ENCODE data around the gene SCAMP1.
A peak's percentile ranks its signal among the peaks of the same experiment; 100 is the strongest.

Gene SCAMP1

GRCh38 chr5:78509145-78509865, 148.9 kb downstream of the SCAMP1 start:
- Histone ChIP-seq H3K4me3 (ENCODE audit: low read depth, low read length) (no peak overlapping the region), H3K18ac (ENCODE audit: low read length) (no peak overlapping the region), H4K8ac (ENCODE audit: low read depth, low read length) (no peak overlapping the region), H3K79me1 (ENCODE audit: low read length) (peaks cover 6% of the 10 kb centered on the region), H3K9ac (ENCODE audit: low read length) (no peak overlapping the region), H3K23ac (ENCODE audit: low read length) (no peak overlapping the region), H2AFZ (ENCODE audit: insufficient read depth, low read length, poor library complexity) (no peak overlapping the region), H4K91ac (ENCODE audit: low read depth, low read length) (no peak overlapping the region), H3K4ac (ENCODE audit: low read depth, low read length) (peak overlapping the region; percentile 34), H2BK12ac (ENCODE audit: low read length) (no peak overlapping the region), H3K4me2 (ENCODE audit: low read length) (no peak overlapping the region), H3K27me3 (ENCODE audit: insufficient read depth, low read length) (no peaks in the 10 kb centered on the region), H3K27ac (ENCODE audit: low read depth, low read length) (peak overlapping the region; percentile 22), H4K12ac (ENCODE audit: low read depth, low read length) (no peak overlapping the region), H3K14ac (ENCODE audit: low read length) (no peak overlapping the region), H2BK5ac (ENCODE audit: low read depth, low read length, poor library complexity) (no peak overlapping the region), H2AK5ac (ENCODE audit: low read length) (no peak overlapping the region), H3K9me3 (ENCODE audit: insufficient read depth, low read depth, low read length) (no peaks in the 10 kb centered on the region), H3K4me1 (ENCODE audit: control insufficient read depth in 1 of 2, insufficient read depth in 2 of 2, low read length in 2 of 2) (peaks cover 33 to 43% of the 10 kb centered on the region in 2 experiments), H3K36me3 (ENCODE audit: control insufficient read depth in 1 of 2, insufficient read depth in 2 of 2, low read length in 2 of 2) (peaks cover 6 to 7% of the 10 kb centered on the region in 2 experiments), H3K79me2 (ENCODE audit: control insufficient read depth, insufficient read depth, low read length, poor library complexity) (peaks cover 2% of the 10 kb centered on the region), H2BK120ac (ENCODE audit: insufficient read depth, low read length, poor library complexity) (peak overlapping the region; percentile 5)
- WGBS (ENCODE audit: extremely low coverage, insufficient coverage, insufficient read length), result no CpG with 5 or more reads among the region's 18 CpGs
- no peak for DNase-seq

- peak; percentile 69 to 80 for DNase-seq
- WGBS (ENCODE audit: extremely low coverage, insufficient coverage, insufficient read length), result no CpG with 5 or more reads among the region's 61 CpGs
- peak overlapping the region; percentile 49 for H3K4me2 ChIP-seq (ENCODE audit: low read length)
- peaks cover 28 to 35% of the 10 kb centered on the region in 2 experiments for H3K4me1 ChIP-seq (ENCODE audit: control insufficient read depth in 1 of 2, insufficient read depth in 2 of 2, low read length in 2 of 2)
- no peak overlapping the region for H3K4me3 ChIP-seq (ENCODE audit: low read depth, low read length)
- no peak overlapping the region for H4K12ac ChIP-seq (ENCODE audit: low read depth, low read length)
- H3K79me1 ChIP-seq (ENCODE audit: low read length), result peaks cover 3% of the 10 kb centered on the region
- H2AFZ ChIP-seq (ENCODE audit: insufficient read depth, low read length, poor library complexity), result no peak overlapping the region
- no peaks in the 10 kb centered on the region for H3K9me3 ChIP-seq (ENCODE audit: insufficient read depth, low read depth, low read length)
- peak overlapping the region; percentile 29 for H3K18ac ChIP-seq (ENCODE audit: low read length)
- H4K8ac ChIP-seq (ENCODE audit: low read depth, low read length), result no peak overlapping the region
- H3K4ac ChIP-seq (ENCODE audit: low read depth, low read length), result no peak overlapping the region
- H2AK5ac ChIP-seq (ENCODE audit: low read length), result no peak overlapping the region
- no peaks in the 10 kb centered on the region for H3K27me3 ChIP-seq (ENCODE audit: insufficient read depth, low read length)
- H3K9ac ChIP-seq (ENCODE audit: low read length), result no peak overlapping the region
- peaks cover 6 to 7% of the 10 kb centered on the region in 2 experiments for H3K36me3 ChIP-seq (ENCODE audit: control insufficient read depth in 1 of 2, insufficient read depth in 2 of 2, low read length in 2 of 2)
- H3K14ac ChIP-seq (ENCODE audit: low read length), result no peak overlapping the region
- H4K91ac ChIP-seq (ENCODE audit: low read depth, low read length), result no peak overlapping the region
- no peak overlapping the region for H3K23ac ChIP-seq (ENCODE audit: low read length)
- peak overlapping the region; percentile 5 for H2BK120ac ChIP-seq (ENCODE audit: insufficient read depth, low read length, poor library complexity)
- H2BK5ac ChIP-seq (ENCODE audit: low read depth, low read length, poor library complexity), result no peak overlapping the region
- no peak overlapping the region for H2BK12ac ChIP-seq (ENCODE audit: low read length)
- peaks cover 2% of the 10 kb centered on the region for H3K79me2 ChIP-seq (ENCODE audit: control insufficient read depth, insufficient read depth, low read length, poor library complexity)
- no peak overlapping the region for H3K27ac ChIP-seq (ENCODE audit: low read depth, low read length)
Measured at GRCh38 chr5:78509884-78510769, 149.7 kb downstream of the SCAMP1 start.

GRCh38 chr5:78511121-78511906, 150.9 kb downstream of the SCAMP1 start:
- no peaks in the 10 kb centered on the region for H3K79me1 ChIP-seq (ENCODE audit: low read length)
- peak overlapping the region; percentile 20 for H3K18ac ChIP-seq (ENCODE audit: low read length)
- no peak overlapping the region for H4K8ac ChIP-seq (ENCODE audit: low read depth, low read length)
- no peak overlapping the region for H3K4me2 ChIP-seq (ENCODE audit: low read length)
- H2AFZ ChIP-seq (ENCODE audit: insufficient read depth, low read length, poor library complexity), result no peak overlapping the region
- no peaks in the 10 kb centered on the region for H3K27me3 ChIP-seq (ENCODE audit: insufficient read depth, low read length)
- no peak overlapping the region for H3K4ac ChIP-seq (ENCODE audit: low read depth, low read length)
- H3K27ac ChIP-seq (ENCODE audit: low read depth, low read length), result no peak overlapping the region
- no peak overlapping the region for H4K12ac ChIP-seq (ENCODE audit: low read depth, low read length)
- WGBS (ENCODE audit: extremely low coverage, insufficient coverage, insufficient read length), result no CpG with 5 or more reads among the region's 10 CpGs
- H3K36me3 ChIP-seq (ENCODE audit: control insufficient read depth in 1 of 2, insufficient read depth in 2 of 2, low read length in 2 of 2), result peaks cover 6 to 7% of the 10 kb centered on the region in 2 experiments
- no peak overlapping the region for H3K9ac ChIP-seq (ENCODE audit: low read length)
- H2BK12ac ChIP-seq (ENCODE audit: low read length), result no peak overlapping the region
- no peak overlapping the region for H4K91ac ChIP-seq (ENCODE audit: low read depth, low read length)
- H3K4me1 ChIP-seq (ENCODE audit: control insufficient read depth in 1 of 2, insufficient read depth in 2 of 2, low read length in 2 of 2), result peaks cover 27 to 31% of the 10 kb centered on the region in 2 experiments
- no peaks in the 10 kb centered on the region for H3K9me3 ChIP-seq (ENCODE audit: insufficient read depth, low read depth, low read length)
- H2AK5ac ChIP-seq (ENCODE audit: low read length), result no peak overlapping the region
- H3K14ac ChIP-seq (ENCODE audit: low read length), result no peak overlapping the region
- H2BK5ac ChIP-seq (ENCODE audit: low read depth, low read length, poor library complexity), result no peak overlapping the region
- DNase-seq, result no peak
- no peak overlapping the region for H3K4me3 ChIP-seq (ENCODE audit: low read depth, low read length)
- peaks cover 2% of the 10 kb centered on the region for H3K79me2 ChIP-seq (ENCODE audit: control insufficient read depth, insufficient read depth, low read length, poor library complexity)
- H2BK120ac ChIP-seq (ENCODE audit: insufficient read depth, low read length, poor library complexity), result no peak overlapping the region
- H3K23ac ChIP-seq (ENCODE audit: low read length), result no peak overlapping the region

- Histone ChIP-seq H2BK5ac (ENCODE audit: low read depth, low read length, poor library complexity) (no peak overlapping the region), H2AK5ac (ENCODE audit: low read length) (no peak overlapping the region), H3K9me3 (ENCODE audit: insufficient read depth, low read depth, low read length) (no peaks in the 10 kb centered on the region), H3K79me1 (ENCODE audit: low read length) (no peaks in the 10 kb centered on the region), H3K4ac (ENCODE audit: low read depth, low read length) (no peak overlapping the region), H3K18ac (ENCODE audit: low read length) (no peak overlapping the region), H3K27ac (ENCODE audit: low read depth, low read length) (no peak overlapping the region), H3K4me3 (ENCODE audit: low read depth, low read length) (no peak overlapping the region), H4K12ac (ENCODE audit: low read depth, low read length) (no peak overlapping the region), H3K9ac (ENCODE audit: low read length) (no peak overlapping the region), H4K8ac (ENCODE audit: low read depth, low read length) (no peak overlapping the region), H2BK12ac (ENCODE audit: low read length) (no peak overlapping the region), H3K79me2 (ENCODE audit: control insufficient read depth, insufficient read depth, low read length, poor library complexity) (peaks cover 2% of the 10 kb centered on the region), H3K36me3 (ENCODE audit: control insufficient read depth in 1 of 2, insufficient read depth in 2 of 2, low read length in 2 of 2) (peaks cover 6 to 7% of the 10 kb centered on the region in 2 experiments), H3K14ac (ENCODE audit: low read length) (no peak overlapping the region), H3K27me3 (ENCODE audit: insufficient read depth, low read length) (no peaks in the 10 kb centered on the region), H2BK120ac (ENCODE audit: insufficient read depth, low read length, poor library complexity) (no peak overlapping the region), H4K91ac (ENCODE audit: low read depth, low read length) (no peak overlapping the region), H3K4me1 (ENCODE audit: control insufficient read depth in 1 of 2, insufficient read depth in 2 of 2, low read length in 2 of 2) (peaks cover 25 to 29% of the 10 kb centered on the region in 2 experiments), H3K23ac (ENCODE audit: low read length) (no peak overlapping the region), H3K4me2 (ENCODE audit: low read length) (no peak overlapping the region), H2AFZ (ENCODE audit: insufficient read depth, low read length, poor library complexity) (no peak overlapping the region)
- DNase-seq, result no peak
- WGBS (ENCODE audit: extremely low coverage, insufficient coverage, insufficient read length), result no CpG with 5 or more reads among the region's 3 CpGs
Measured at GRCh38 chr5:78512435-78512834, 152.0 kb downstream of the SCAMP1 start.

Data from trophoblast cell (in vitro differentiated cells and primary cell).